M059J (cell line): ENCODE measurements around the gene AGAP2. TPM values are rescaled to one million over a fixed set of nuclear protein-coding genes. Genes with fewer than 3 reads are reported as not detected.
"Not testable (repeated sequence)": the region's sequence is repeated elsewhere in the genome, so short reads cannot be mapped to it uniquely, and the experiment has no call there.

Source experiments
- DNase-seq: peaks from one replicate; pipeline ENCODE4 v3.0.0-alpha.2; 2012; ENCODE audit warnings: low read depth
- total RNA-seq: library from RNA; depleted of rRNA; stranded (reverse); fragments of >200 nt; shearing (Covaris generic); gene quantifications from 2 replicates; pipeline ENCODE4 v1.2.3, GENCODE V29; 2014

Gene AGAP2
- total RNA-seq, 1 experiment from 2014 or later = 0.07 TPM

- DNase-seq = no peak
These were observed 14.9 kb downstream of the AGAP2 start for GRCh38 chr12:57723630-57723962.

DNA sequence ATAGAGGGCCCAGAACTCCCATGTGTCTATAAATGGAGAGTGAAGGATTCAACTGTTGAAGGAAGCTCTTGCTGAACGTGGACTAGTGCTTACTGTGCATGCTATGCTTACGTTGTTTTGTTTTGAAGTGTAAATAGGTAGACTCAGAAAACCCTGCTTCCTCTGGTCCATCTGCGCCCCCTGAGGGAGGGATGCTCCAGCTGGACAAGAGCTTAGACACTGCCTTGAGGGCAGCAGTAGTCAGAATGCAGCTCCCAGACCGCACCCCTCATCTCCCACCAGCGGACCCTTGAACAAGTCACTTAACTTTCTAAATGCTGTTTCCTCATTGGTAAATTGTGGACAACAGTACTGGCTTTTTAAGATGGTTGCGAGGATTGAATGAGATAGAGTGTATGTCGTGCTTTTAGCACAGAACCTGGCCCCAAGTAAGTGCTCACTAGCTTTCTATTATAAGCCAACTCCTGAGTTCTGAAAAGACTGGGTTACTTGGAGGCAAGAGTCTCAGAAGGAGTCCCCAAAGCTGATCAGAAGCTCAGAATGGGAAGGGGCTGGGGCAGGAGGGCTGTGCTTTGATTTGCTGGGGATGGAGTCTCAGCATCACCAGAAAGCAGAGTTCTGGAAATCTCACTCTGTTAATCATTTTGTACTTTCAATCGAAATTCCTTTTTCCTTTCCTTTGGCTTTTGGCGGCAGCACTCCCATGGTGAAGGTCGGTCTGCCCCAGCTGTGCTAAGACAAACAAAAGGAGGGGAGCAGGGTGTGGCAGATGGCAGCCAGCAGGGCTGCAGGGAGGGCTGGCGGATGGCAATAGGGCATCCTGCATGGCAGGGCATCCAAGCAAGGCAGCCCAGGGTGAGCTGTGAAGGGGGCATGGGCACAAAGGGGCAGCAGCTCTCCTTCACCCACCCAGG lies 15.6 kb downstream of the AGAP2 start:
- no peak for DNase-seq

- not testable (repeated sequence) for DNase-seq
These were observed 16.5 kb downstream of the AGAP2 start for GRCh38 chr12:57721846-57722608.

DNA sequence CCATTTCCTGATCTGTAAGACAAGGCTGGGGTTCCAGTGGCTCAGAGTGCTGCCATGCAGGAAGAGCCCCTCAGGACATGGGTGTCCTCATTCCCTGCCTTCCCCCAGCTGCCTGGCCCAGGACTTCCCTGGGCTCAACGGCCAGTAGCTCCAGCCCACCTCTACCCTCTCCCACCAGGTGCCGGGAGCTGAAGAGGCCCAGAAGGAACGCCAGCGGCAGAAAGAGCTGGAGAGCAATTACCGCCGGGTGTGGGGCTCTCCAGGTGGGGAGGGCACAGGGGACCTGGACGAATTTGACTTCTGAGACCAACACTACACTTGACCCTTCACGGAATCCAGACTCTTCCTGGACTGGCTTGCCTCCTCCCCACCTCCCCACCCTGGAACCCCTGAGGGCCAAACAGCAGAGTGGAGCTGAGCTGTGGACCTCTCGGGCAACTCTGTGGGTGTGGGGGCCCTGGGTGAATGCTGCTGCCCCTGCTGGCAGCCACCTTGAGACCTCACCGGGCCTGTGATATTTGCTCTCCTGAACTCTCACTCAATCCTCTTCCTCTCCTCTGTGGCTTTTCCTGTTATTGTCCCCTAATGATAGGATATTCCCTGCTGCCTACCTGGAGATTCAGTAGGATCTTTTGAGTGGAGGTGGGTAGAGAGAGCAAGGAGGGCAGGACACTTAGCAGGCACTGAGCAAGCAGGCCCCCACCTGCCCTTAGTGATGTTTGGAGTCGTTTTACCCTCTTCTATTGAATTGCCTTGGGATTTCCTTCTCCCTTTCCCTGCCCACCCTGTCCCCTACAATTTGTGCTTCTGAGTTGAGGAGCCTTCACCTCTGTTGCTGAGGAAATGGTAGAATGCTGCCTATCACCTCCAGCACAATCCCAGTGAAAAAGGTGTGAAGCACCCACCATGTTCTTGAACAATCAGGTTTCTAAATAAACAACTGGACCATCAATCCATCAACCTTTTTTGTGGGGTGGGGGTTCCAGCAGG lies 17.6 kb downstream of the AGAP2 start:
- DNase-seq = no peak

GRCh38 chr12:57719777-57720605 lies 18.6 kb downstream of the AGAP2 start:
- DNase-seq = no peak

DNA sequence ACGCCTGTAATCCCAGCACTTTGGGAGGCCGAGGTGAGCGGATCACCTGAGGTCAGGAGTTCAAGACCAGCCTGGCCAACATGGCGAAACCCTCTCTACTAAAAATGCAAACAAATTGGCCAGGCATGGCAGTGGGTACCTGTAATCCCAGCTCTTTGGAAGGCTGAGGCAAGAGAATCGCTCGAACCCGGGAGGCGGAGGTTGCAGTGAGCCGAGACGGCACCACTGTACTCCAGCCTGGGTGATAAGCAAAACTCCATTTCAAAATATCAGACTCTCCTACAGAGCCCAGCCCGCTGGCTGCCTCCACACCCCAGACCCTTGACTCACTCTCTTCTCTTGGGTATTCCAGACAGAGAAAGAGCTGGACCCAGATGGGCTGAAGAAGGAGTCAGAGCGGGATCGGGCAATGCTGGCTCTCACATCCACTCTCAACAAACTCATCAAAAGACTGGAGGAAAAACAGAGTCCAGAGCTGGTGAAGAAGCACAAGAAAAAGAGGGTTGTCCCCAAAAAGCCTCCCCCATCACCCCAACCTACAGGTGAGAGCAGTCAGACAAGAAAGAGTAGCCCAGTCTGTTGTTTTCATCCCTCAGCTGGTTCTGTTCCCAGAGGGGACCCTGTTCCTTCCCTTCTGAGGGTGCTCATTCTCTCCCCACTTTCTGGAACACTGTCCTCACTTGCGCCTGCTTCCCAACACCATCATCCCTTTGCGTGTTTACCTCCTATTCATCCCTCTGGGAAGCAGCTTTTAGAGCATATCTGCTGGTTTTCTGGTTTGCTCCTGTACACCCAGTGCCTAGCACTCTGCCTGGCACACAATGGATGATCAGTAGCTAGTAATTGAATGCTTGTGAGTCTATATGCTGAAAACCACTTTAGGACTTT lies 19.7 kb downstream of the AGAP2 start:
- DNase-seq = no peak

- DNase-seq = no peak
These were observed 20.5 kb downstream of the AGAP2 start for GRCh38 chr12:57717846-57718640.

DNA sequence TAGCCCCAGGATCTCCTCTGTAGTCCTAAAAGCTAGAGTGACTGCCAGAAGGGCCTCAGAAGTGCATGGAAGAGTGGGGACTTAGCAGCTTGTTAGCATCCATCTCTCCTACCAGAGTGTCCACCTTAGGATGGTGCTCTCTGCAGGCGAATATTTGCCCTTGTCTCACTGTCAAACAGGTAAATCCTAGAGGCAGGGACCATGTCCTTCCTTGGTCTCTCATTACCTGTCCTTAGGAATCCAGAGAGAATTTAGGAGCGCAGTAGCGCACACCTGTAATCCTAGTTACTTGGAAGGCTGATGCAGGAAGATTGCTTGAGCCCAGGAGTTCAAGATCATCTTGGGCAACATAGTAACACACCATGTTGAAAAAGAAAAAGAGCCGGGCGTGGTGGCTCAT lies 21.4 kb downstream of the AGAP2 start:
- no peak for DNase-seq

DNA sequence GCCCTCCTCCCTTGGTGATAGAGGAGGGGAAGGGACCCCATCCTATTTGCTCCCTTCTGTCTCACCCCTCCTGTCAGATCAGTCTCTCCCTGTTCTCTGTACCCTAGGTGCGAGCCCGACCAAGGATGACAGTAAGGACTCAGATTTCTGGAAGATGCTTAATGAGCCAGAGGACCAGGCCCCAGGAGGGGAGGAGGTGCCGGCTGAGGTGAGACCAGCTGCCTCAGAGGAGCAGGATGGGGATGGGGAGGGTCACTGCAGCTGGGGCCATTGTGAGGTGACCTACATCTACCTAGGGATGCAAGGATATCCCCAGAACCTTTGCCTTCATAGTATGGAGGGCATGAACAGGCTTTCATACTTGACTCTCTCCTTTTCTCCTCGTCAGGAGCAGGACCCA lies 22.2 kb downstream of the AGAP2 start:
- DNase-seq = no peak

DNA sequence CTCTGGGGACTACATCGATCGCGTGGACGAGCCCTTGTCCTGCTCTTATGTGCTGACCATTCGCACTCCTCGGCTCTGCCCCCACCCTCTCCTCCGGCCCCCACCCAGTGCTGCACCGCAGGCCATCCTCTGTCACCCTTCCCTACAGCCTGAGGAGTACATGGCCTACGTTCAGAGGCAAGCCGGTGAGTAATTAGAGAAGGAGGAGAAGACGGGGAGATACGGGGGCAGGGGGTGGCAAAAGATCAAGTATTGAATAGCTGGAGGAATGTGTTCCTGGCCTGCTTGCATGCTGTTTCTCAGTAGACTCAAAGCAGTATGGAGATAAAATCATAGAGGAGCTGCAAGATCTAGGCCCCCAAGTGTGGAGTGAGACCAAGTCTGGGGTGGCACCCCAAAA lies 22.8 kb downstream of the AGAP2 start:
- DNase-seq = no peak

GRCh38 chr12:57715036-57715748 lies 23.4 kb downstream of the AGAP2 start:
- not testable (repeated sequence) for DNase-seq

DNA sequence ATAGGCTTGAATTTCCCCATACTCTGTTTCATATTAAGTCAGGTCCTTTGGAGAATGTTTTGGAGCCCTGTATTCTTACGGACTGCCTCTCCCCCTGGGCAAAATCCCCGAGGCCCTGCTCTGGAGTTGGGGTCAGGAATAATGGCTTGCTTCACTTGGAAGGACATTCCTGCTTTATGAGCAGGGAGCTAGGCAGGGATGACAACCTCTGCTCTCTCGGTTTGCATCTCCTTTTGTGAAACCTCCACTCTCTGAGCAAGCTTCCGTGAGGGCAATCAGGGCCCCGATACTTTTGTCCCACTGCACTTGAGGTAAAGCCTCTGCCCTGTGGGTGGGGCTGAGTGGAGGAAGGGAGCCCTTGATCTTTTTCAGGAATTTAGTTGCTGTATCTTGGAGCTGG lies 25.3 kb downstream of the AGAP2 start:
- no peak for DNase-seq

DNA sequence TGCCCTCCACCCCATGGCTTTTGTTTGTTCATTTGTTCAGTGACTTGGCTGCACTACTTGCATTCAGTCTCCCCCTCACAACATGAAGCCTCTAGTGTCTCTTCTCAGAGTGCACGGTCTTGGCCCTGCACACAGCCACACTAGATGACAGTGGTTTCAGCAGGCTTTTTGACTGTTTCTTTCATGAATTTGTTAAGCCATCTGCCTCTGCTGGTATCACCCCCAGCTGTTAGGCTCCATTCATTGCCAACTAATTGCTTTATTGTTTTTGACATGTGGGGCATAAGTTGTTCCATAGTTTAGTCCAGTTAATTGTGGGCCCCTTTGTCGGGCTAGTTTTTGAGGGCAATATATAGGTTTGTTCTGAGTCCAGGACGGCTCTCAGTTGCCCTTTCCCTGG lies 25.8 kb downstream of the AGAP2 start:
- DNase-seq = no peak

GRCh38 chr12:57708296-57708695 lies 30.2 kb downstream of the AGAP2 start:
- DNase-seq = no peak

DNA sequence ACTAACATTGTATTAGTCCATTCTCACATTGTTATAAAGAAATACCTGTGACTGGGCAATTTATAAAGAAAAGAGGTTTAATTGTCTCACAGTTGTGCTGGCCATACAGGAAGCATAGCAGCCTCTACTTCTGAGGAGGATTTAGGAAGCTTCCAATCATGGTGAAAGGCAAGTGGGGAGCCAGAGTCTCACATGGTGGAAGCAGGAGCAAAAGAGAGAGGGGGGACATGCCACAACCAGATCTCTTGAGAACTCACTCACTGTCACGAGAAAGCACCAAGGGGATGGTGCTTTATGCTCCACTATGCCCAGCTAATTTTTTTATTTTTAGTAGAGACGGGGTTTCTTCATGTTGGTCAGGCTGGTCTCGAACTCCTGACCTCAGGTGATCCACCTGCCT lies 31.3 kb downstream of the AGAP2 start:
- no peak for DNase-seq

- DNase-seq = no peak
These were observed 38.2 kb downstream of the AGAP2 start for GRCh38 chr12:57700317-57700716.

DNA sequence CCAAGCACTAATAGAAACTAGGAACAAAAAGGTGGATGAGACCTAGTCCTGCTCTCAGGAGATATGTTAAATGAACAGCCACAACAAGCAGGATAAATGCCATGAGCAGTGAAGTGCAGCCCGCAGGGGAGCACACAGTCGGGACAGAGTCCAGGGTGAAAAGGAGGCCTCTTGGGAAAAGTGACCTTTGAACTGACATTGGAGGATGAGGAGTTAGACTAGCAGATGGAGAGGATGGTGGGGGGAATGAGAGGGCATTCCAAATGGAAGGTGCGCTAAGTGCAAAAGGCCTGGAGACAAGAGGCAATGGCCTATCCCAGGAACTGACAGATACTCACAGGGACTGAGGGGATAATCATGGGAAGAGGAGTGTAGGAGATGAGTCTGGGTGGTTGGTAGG lies 40.1 kb downstream of the AGAP2 start:
- no peak for DNase-seq

- DNase-seq = no peak
These were observed 41.5 kb downstream of the AGAP2 start for GRCh38 chr12:57697076-57697475.
